ENCODE measurements around the gene PIGR. TPM values are rescaled to one million over a fixed set of nuclear protein-coding genes. Genes with fewer than 3 reads are reported as not detected.

PIGR gene
- total RNA-seq, 2 experiments from 2014 or later = 0.03 TPM; not detected in 1

- no peaks in the 10 kb centered on the region for H3K4me1 ChIP-seq (ENCODE audit: insufficient read depth, low read length, poor library complexity, severe bottlenecking)
- no peaks in the 10 kb centered on the region for H3K9me2 ChIP-seq (ENCODE audit: insufficient read depth, low read length)
- no peak for DNase-seq (ENCODE audit: low spot score)
- no peaks in the 10 kb centered on the region for H4K20me1 ChIP-seq (ENCODE audit: insufficient read depth, low read length)
- no peak overlapping the region for H2AFZ ChIP-seq (ENCODE audit: low read length)
- no peaks in the 10 kb centered on the region for H3K79me2 ChIP-seq (ENCODE audit: insufficient read depth, low read depth, low read length)
- H3K4me3 ChIP-seq (ENCODE audit: low read depth, low read length, poor library complexity, severe bottlenecking) = no peak overlapping the region
- ChIA-PET CTCF (ENCODE audit: unreplicated experiment) (no interaction called here), POLR2A (no interaction called here)
- intact Hi-C loops (cut with micrococcal nuclease; ENCODE audit: unreplicated experiment) = no loop called here
- BruUV-seq (replicated peaks) = no TSS peak
- H3K36me3 ChIP-seq (ENCODE audit: insufficient read depth, low read length) = no peaks in the 10 kb centered on the region
- no peak overlapping the region for H3K27ac ChIP-seq (ENCODE audit: low read depth, low read length, poor library complexity, severe bottlenecking)
- no peak overlapping the region for H3K4me2 ChIP-seq (ENCODE audit: low read length)
- H3K9me3 ChIP-seq (ENCODE audit: low read length) = no peaks in the 10 kb centered on the region
- TF ChIP-seq EZH2phosphoT487 (IDR thresholded peaks at IDR 0.05; ENCODE audit: borderline replicate concordance, low read depth, low read length) = no peak
These were observed 2.9 kb upstream of the PIGR start for GRCh38 chr1:206949208-206949607.

GRCh38 chr1:206947255-206947654 lies 989 bp upstream of the PIGR start:
- H4K20me1 ChIP-seq (ENCODE audit: insufficient read depth, low read length) = no peaks in the 10 kb centered on the region
- H3K4me3 ChIP-seq (ENCODE audit: low read depth, low read length, poor library complexity, severe bottlenecking) = no peak overlapping the region
- H3K27ac ChIP-seq (ENCODE audit: low read depth, low read length, poor library complexity, severe bottlenecking) = no peak overlapping the region
- ChIA-PET CTCF (ENCODE audit: unreplicated experiment) (no interaction called here), POLR2A (interaction anchor here (0.9 kb wide), 1 partner anchor 27 kb away, joined by 3 read pairs; no protein-coding TSS in a partner anchor)
- H3K9me2 ChIP-seq (ENCODE audit: insufficient read depth, low read length) = no peaks in the 10 kb centered on the region
- H3K9me3 ChIP-seq (ENCODE audit: low read length) = no peaks in the 10 kb centered on the region
- no peak for DNase-seq (ENCODE audit: low spot score)
- TF ChIP-seq EZH2phosphoT487 (IDR thresholded peaks at IDR 0.05; ENCODE audit: borderline replicate concordance, low read depth, low read length) (no peak), CTCF (conservative IDR thresholded peaks at IDR 0.05; ENCODE audit: low read length) (no peak)
- intact Hi-C loops (cut with micrococcal nuclease; ENCODE audit: unreplicated experiment) = no loop called here
- BruUV-seq (replicated peaks) = no TSS peak
- H3K79me2 ChIP-seq (ENCODE audit: insufficient read depth, low read depth, low read length) = no peaks in the 10 kb centered on the region
- no peaks in the 10 kb centered on the region for H3K4me1 ChIP-seq (ENCODE audit: insufficient read depth, low read length, poor library complexity, severe bottlenecking)
- H3K36me3 ChIP-seq (ENCODE audit: insufficient read depth, low read length) = no peaks in the 10 kb centered on the region
- H2AFZ ChIP-seq (ENCODE audit: low read length) = no peak overlapping the region
- H3K4me2 ChIP-seq (ENCODE audit: low read length) = no peak overlapping the region

GRCh38 chr1:206945779-206946178 lies 487 bp downstream of the PIGR start:
- H3K4me1 ChIP-seq (ENCODE audit: insufficient read depth, low read length, poor library complexity, severe bottlenecking) = no peaks in the 10 kb centered on the region
- no peaks in the 10 kb centered on the region for H3K79me2 ChIP-seq (ENCODE audit: insufficient read depth, low read depth, low read length)
- no TSS peak for BruUV-seq (replicated peaks)
- no peak for TF ChIP-seq EZH2phosphoT487 (IDR thresholded peaks at IDR 0.05; ENCODE audit: borderline replicate concordance, low read depth, low read length)
- TF ChIP-seq CTCF (conservative IDR thresholded peaks at IDR 0.05; ENCODE audit: low read length) = no peak
- H3K9me3 ChIP-seq (ENCODE audit: low read length) = no peaks in the 10 kb centered on the region
- H3K4me2 ChIP-seq (ENCODE audit: low read length) = no peak overlapping the region
- ChIA-PET POLR2A (interaction anchor here (1.2 kb wide), 1 partner anchor 15 kb away, joined by 4 read pairs; no protein-coding TSS in a partner anchor), CTCF (ENCODE audit: unreplicated experiment) (no interaction called here)
- H2AFZ ChIP-seq (ENCODE audit: low read length) = no peak overlapping the region
- no peaks in the 10 kb centered on the region for H3K36me3 ChIP-seq (ENCODE audit: insufficient read depth, low read length)
- no peak overlapping the region for H3K4me3 ChIP-seq (ENCODE audit: low read depth, low read length, poor library complexity, severe bottlenecking)
- DNase-seq (ENCODE audit: low spot score) = no peak
- H3K9me2 ChIP-seq (ENCODE audit: insufficient read depth, low read length) = no peaks in the 10 kb centered on the region
- intact Hi-C loops (cut with micrococcal nuclease; ENCODE audit: unreplicated experiment) = no loop called here
- H4K20me1 ChIP-seq (ENCODE audit: insufficient read depth, low read length) = no peaks in the 10 kb centered on the region
- no peak overlapping the region for H3K27ac ChIP-seq (ENCODE audit: low read depth, low read length, poor library complexity, severe bottlenecking)
